Tibial nerve (tissue), 4 donors: Measurements from ENCODE around the gene KIF17. TPM values are rescaled to one million over a fixed set of nuclear protein-coding genes. Genes with fewer than 3 reads are reported as not detected.

Source experiments
- DNase-seq, 2 donors: peaks; one replicate each; pipeline ENCODE4 v3.0.0-alpha.2; 2019; ENCODE audit warnings: low spot score in 2 of 2
- H3K27ac ChIP-seq, 4 donors: fragments of 200-600 bp; sonication (generic) in 3 of 4; one replicate each; pipeline ENCODE4 v1.5.1; 2017 to 2019; ENCODE audit warnings: mild to moderate bottlenecking in 1 of 4
- H3K27me3 ChIP-seq, 2 donors: fragments of 200-600 bp; sonication (generic) in 1 of 2; one replicate each; pipeline versions ENCODE4 v1.5.1 to v1.6.0; 2017 to 2019
- H3K36me3 ChIP-seq, 3 donors: fragments of 200-600 bp; sonication (generic); one replicate each; pipeline ENCODE4 v1.5.1; 2018 to 2019
- H3K4me1 ChIP-seq, 4 donors: fragments of 200-600 bp; sonication (generic) in 3 of 4; one replicate each; pipeline ENCODE4 v1.5.1; 2017 to 2019
- H3K4me3 ChIP-seq, 4 donors: fragments of 200-600 bp; sonication (generic) in 3 of 4; one replicate each; pipeline ENCODE4 v1.5.1; 2017 to 2019; ENCODE audit warnings: mild to moderate bottlenecking in 1 of 4, moderate library complexity in 1 of 4
- H3K9me3 ChIP-seq, 4 donors: fragments of 200-600 bp; sonication (generic) in 3 of 4; one replicate each; pipeline ENCODE4 v1.5.1; 2017 to 2019
- CTCF ChIP-seq, 5 experiments: fragments of 200-600 bp in 3 of 5; fragments of 450-650 bp in 2 of 5; sonication (generic) in 3 of 5; IDR thresholded peaks; one replicate each; pipeline ENCODE4 v1.5.1; 2016 to 2019; ENCODE audit warnings: antibody characterized with exemption in 5 of 5, mild to moderate bottlenecking in 3 of 5, moderate library complexity in 2 of 5
- EP300 ChIP-seq, 2 donors: sonication (generic); formaldehyde crosslinking; IDR thresholded peaks; one replicate each; pipeline ENCODE4 v1.6.1; 2017; ENCODE audit warnings: antibody characterized with exemption in 2 of 2, mild to moderate bottlenecking in 1 of 2
- POLR2A ChIP-seq, 2 donors: fragments of 450-650 bp; IDR thresholded peaks; one replicate each; pipeline ENCODE4 v1.6.1; 2017; ENCODE audit warnings: antibody characterized with exemption in 2 of 2, mild to moderate bottlenecking in 2 of 2, moderate library complexity in 2 of 2
- WGBS, 2 donors: methylation state at CpG; one replicate each; pipeline ENCODE4 v1.1.5; 2018; 5-methylcytosine and 5-hydroxymethylcytosine counted together
- total RNA-seq, 4 donors: library from RNA; depleted of rRNA; stranded (reverse); fragments of >200 nt; gene quantifications; one replicate each; pipeline ENCODE4 v1.1.0, GENCODE V29; 2016

Gene KIF17
- total RNA-seq, 4 donors from 2014 or later, result 0.59 to 4.2 (median 3.3) TPM

- H3K4me1 ChIP-seq, result no peaks in the 10 kb centered on the region
- no peak for TF ChIP-seq POLR2A (IDR thresholded peaks at IDR 0.05)
- no peak for TF ChIP-seq EP300 (IDR thresholded peaks at IDR 0.05)
- TF ChIP-seq CTCF (IDR thresholded peaks at IDR 0.05), result no peak
- no peaks in the 10 kb centered on the region for H3K9me3 ChIP-seq
- WGBS, 2 donors, result 89 to 91% methylated on average over 5 of the region's 5 CpGs
- DNase-seq, result no peak
- H3K4me3 ChIP-seq, result no peak overlapping the region
- no peak overlapping the region for H3K27ac ChIP-seq
- H3K36me3 ChIP-seq, result no peaks in the 10 kb centered on the region
- H3K27me3 ChIP-seq, result no peaks in the 10 kb centered on the region
Measured at GRCh38 chr1:20670936-20671335, 46.9 kb downstream of the KIF17 start.

GRCh38 chr1:20668581-20668980 is 49.2 kb downstream of the KIF17 start:
- Histone ChIP-seq H3K36me3 (no peaks in the 10 kb centered on the region), H3K27ac (no peak overlapping the region), H3K27me3 (no peaks in the 10 kb centered on the region), H3K9me3 (no peaks in the 10 kb centered on the region), H3K4me3 (no peak overlapping the region), H3K4me1 (no peaks in the 10 kb centered on the region)
- no peak for DNase-seq
- WGBS, 2 donors, result 96 to 97% methylated on average over 1 of the region's 1 CpG
- TF ChIP-seq EP300 (IDR thresholded peaks at IDR 0.05) (no peak), CTCF (IDR thresholded peaks at IDR 0.05) (no peak), POLR2A (IDR thresholded peaks at IDR 0.05) (no peak)

- peaks cover 0 to 11% (median 0%) of the 10 kb centered on the region in 4 donors for H3K4me1 ChIP-seq
- no peak for TF ChIP-seq POLR2A (IDR thresholded peaks at IDR 0.05)
- TF ChIP-seq CTCF (IDR thresholded peaks at IDR 0.05), result no peak
- TF ChIP-seq EP300 (IDR thresholded peaks at IDR 0.05), result no peak
- no peaks in the 10 kb centered on the region for H3K36me3 ChIP-seq
- H3K27ac ChIP-seq, result no peak overlapping the region
- no peak overlapping the region for H3K4me3 ChIP-seq
- no peak for DNase-seq
- no peaks in the 10 kb centered on the region for H3K9me3 ChIP-seq
- WGBS, 2 donors, result 85 to 100% methylated on average over 1 of the region's 1 CpG
- no peaks in the 10 kb centered on the region for H3K27me3 ChIP-seq
Measured at GRCh38 chr1:20666804-20667203, 51.0 kb downstream of the KIF17 start.

GRCh38 chr1:20666146-20666545 is 51.7 kb downstream of the KIF17 start:
- no peak for TF ChIP-seq CTCF (IDR thresholded peaks at IDR 0.05)
- no peak for TF ChIP-seq POLR2A (IDR thresholded peaks at IDR 0.05)
- no peak for TF ChIP-seq EP300 (IDR thresholded peaks at IDR 0.05)
- Histone ChIP-seq H3K27me3 (no peaks in the 10 kb centered on the region), H3K9me3 (no peaks in the 10 kb centered on the region), H3K4me3 (no peak overlapping the region), H3K27ac (no peak overlapping the region), H3K4me1 (peaks cover 0 to 11% (median 0%) of the 10 kb centered on the region in 4 donors), H3K36me3 (no peaks in the 10 kb centered on the region)
- no peak for DNase-seq
- WGBS, 2 donors, result 87 to 90% methylated on average over 11 to 14 of the region's 16 CpGs

GRCh38 chr1:20665726-20666125 is 52.1 kb downstream of the KIF17 start:
- WGBS, 2 donors, result 83% methylated on average over 12 of the region's 12 CpGs
- no peaks in the 10 kb centered on the region for H3K27me3 ChIP-seq
- no peaks in the 10 kb centered on the region for H3K36me3 ChIP-seq
- H3K4me3 ChIP-seq, result no peak overlapping the region
- no peak overlapping the region for H3K27ac ChIP-seq
- peaks cover 0 to 12% (median 0%) of the 10 kb centered on the region in 4 donors for H3K4me1 ChIP-seq
- TF ChIP-seq CTCF (IDR thresholded peaks at IDR 0.05) (no peak), EP300 (IDR thresholded peaks at IDR 0.05) (no peak), POLR2A (IDR thresholded peaks at IDR 0.05) (no peak)
- DNase-seq, result no peak
- no peaks in the 10 kb centered on the region for H3K9me3 ChIP-seq
